ENCODE data around the gene RELT. TPM values are rescaled to one million over a fixed set of nuclear protein-coding genes. Genes with fewer than 3 reads are reported as not detected.

RELT gene
- total and polyA plus RNA-seq, 2 of the 13 experiments (the other 11 are each of a cell fraction or from before 2014, with no cell fraction given), result 2.5 to 4.7 TPM

GRCh38 chr11:73331138-73331916, 44.9 kb upstream of the RELT start (continued):
- peak; percentile 66; the same call in 1 of the 2 replicates for TF ChIP-seq CSRNP1 (CRISPR knock-in tag; IDR thresholded peaks at IDR 0.05)
- TF ChIP-seq ZBTB8A (CRISPR knock-in tag; IDR thresholded peaks at IDR 0.05; ENCODE audit: borderline replicate concordance, low read depth), result no peak
- no peak for TF ChIP-seq SYNCRIP (IDR thresholded peaks at IDR 0.05; ENCODE audit: insufficient read depth, low read depth, low read length)
- no peak for TF ChIP-seq JUN (CRISPR knock-in tag; IDR thresholded peaks at IDR 0.05)
- no peak for TF ChIP-seq TOE1 (CRISPR knock-in tag; IDR thresholded peaks at IDR 0.05)
- TF ChIP-seq NPAS2 (CRISPR knock-in tag; IDR thresholded peaks at IDR 0.05; ENCODE audit: borderline replicate concordance), result no peak
- TF ChIP-seq ZNF510 (CRISPR knock-in tag; IDR thresholded peaks at IDR 0.05; ENCODE audit: low read depth), result 0 out of 2 replicates have a peak, but pooled peaks have one; percentile 61
- TF ChIP-seq THAP7 (CRISPR knock-in tag; IDR thresholded peaks at IDR 0.05), result no peak
- no peak for TF ChIP-seq KDM4B (CRISPR knock-in tag; IDR thresholded peaks at IDR 0.05)
- no peak for TF ChIP-seq KAT2B (IDR thresholded peaks at IDR 0.05; ENCODE audit: borderline replicate concordance, low read depth, low read length)
- no peak for TF ChIP-seq TCF7 (IDR thresholded peaks at IDR 0.05; ENCODE audit: low read depth)
- no peak for TF ChIP-seq SP1 (IDR thresholded peaks at IDR 0.05)
- no peak; the same call in 1 of the 2 replicates for TF ChIP-seq SP1 (CRISPR knock-in tag; IDR thresholded peaks at IDR 0.05)
- TF ChIP-seq ZSCAN29 (CRISPR knock-in tag; conservative IDR thresholded peaks at IDR 0.05), result peak; percentile 73
- TF ChIP-seq ZFP41 (CRISPR knock-in tag; IDR thresholded peaks at IDR 0.05; ENCODE audit: borderline replicate concordance), result no peak
- no peak for TF ChIP-seq NCOA1 (CRISPR knock-in tag; IDR thresholded peaks at IDR 0.05)
- no peak for TF ChIP-seq CENPBD1 (CRISPR knock-in tag; IDR thresholded peaks at IDR 0.05; ENCODE audit: borderline replicate concordance, low read depth)
- TF ChIP-seq ZNF512 (CRISPR knock-in tag; IDR thresholded peaks at IDR 0.05), result no peak
- TF ChIP-seq SAFB2 (CRISPR knock-in tag; IDR thresholded peaks at IDR 0.05; ENCODE audit: borderline replicate concordance, low read depth), result no peak
- TF ChIP-seq ZNF619 (CRISPR knock-in tag; IDR thresholded peaks at IDR 0.05), result no peak
- no peak for TF ChIP-seq NR3C1 (CRISPR knock-in tag; IDR thresholded peaks at IDR 0.05)
- no peak for TF ChIP-seq BRCA1 (CRISPR knock-in tag; IDR thresholded peaks at IDR 0.05)
- TF ChIP-seq CBX1 (IDR thresholded peaks at IDR 0.05; ENCODE audit: low read depth), result no peak
- TF ChIP-seq KDM3A (CRISPR knock-in tag; IDR thresholded peaks at IDR 0.05; ENCODE audit: low read depth), result no peak
- TF ChIP-seq HIC2 (CRISPR knock-in tag; IDR thresholded peaks at IDR 0.05; ENCODE audit: low read depth), result peak; percentile 27; the same call in 1 of the 2 replicates
